Lower lobe of right lung (tissue), 2 donors: Measurements from ENCODE around the gene BMP7. TPM values are rescaled to one million over a fixed set of nuclear protein-coding genes. Genes with fewer than 3 reads are reported as not detected.

ENCODE experiments used
- ATAC-seq, 2 donors: fragments of 200-7000 bp; cut with Tn5 transposase; one replicate each; pipeline ENCODE4 v1.9.1; 2020 to 2022; ENCODE audit warnings: mild to moderate bottlenecking in 2 of 2, moderate library complexity in 2 of 2
- DNase-seq: peaks from one replicate; pipeline ENCODE4 v3.0.0-alpha.2; 2020
- H3K27ac ChIP-seq: fragments of 200-600 bp; one replicate; pipeline ENCODE4 v1.8.0; 2022
- H3K27me3 ChIP-seq: fragments of 200-600 bp; one replicate; pipeline ENCODE4 v1.8.0; 2022; ENCODE audit warnings: low read depth
- H3K36me3 ChIP-seq: fragments of 200-600 bp; one replicate; pipeline ENCODE4 v1.8.0; 2022; ENCODE audit warnings: mild to moderate bottlenecking
- H3K4me1 ChIP-seq: fragments of 200-600 bp; one replicate; pipeline ENCODE4 v1.8.0; 2022
- H3K4me3 ChIP-seq: fragments of 200-600 bp; one replicate; pipeline ENCODE4 v1.8.0; 2022; ENCODE audit warnings: mild to moderate bottlenecking
- H3K9me3 ChIP-seq: fragments of 200-600 bp; one replicate; pipeline ENCODE4 v1.8.0; 2022
- intact Hi-C: fragments of 100-400 bp; cut with DNase I; formaldehyde crosslinking; loops from one replicate; pipeline ENCODE4 v1.11.0; 2022
- total RNA-seq: library from RNA; stranded (reverse); fragmentation: NEBNext Ultra II Directional; extraction: Animal tissue kit (Norgen Biotek cat#: 25700); gene quantifications from one replicate; pipeline ENCODE4 v1.2.1, GENCODE V29; 2021
- TF ChIP-seq, protein P1 (sequence below): fragments of 200-600 bp; IDR thresholded peaks from one replicate; pipeline ENCODE4 v1.8.0; 2022; ENCODE audit warnings: antibody characterized with exemption, mild to moderate bottlenecking
- donor health status: DM: no; HTN: yes; CAD: no; lungs with severe emphysema.

BMP7 gene
- total RNA-seq, 1 donor from 2014 or later = 0.74 TPM

DNA sequence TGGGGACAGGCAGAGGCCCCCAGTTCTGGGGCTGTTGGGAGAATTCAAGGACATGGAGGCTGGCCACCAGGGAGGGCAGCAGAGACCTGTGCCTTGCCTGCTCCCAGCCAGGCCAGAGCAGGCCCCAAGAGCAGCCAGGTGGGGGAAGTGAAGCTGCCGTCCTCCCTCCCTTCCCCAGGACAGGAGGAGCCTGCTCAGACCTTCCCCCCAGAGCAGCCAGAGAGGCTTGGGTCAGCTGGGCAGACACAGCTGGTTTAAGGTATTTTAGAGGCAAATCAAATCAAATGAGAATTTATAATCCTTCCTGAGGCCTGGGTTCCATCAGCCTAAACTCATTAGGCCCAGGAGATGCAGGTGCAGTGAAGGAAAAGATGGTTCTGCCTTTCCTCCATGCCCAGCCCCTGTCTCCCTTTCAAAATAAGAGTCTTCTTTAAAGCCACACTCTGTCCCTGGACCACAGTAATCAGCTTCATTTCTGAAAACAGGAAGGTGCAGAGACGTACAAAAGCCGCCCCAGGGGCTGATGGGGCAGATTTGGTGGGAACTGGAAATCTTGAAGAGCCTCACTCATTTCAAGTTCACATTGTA is 21.7 kb downstream of the BMP7 start:
- Histone ChIP-seq H3K4me1 (no peaks in the 10 kb centered on the region), H3K27ac (no peak overlapping the region)

DNA sequence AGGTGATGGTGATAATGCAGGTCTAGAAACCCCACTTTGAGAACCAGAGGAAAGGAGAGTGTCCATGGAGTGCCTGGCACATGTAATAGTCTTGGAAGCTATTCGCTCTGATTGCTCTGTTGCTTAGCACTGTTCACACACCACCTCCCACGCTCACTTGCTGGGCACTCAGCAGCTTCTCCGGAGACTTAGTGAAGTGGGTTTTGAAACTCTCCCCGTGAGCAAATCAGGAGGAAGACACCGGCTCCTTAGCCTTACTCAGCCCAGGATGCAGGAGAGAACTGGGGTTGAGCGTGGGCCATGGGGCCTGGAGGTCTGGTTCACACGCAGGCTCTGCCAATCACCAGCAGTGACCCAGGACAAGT is 22.2 kb downstream of the BMP7 start:
- intact Hi-C loops = no loop called here
- Histone ChIP-seq H3K36me3 (no peaks in the 10 kb centered on the region), H3K27ac (no peak overlapping the region), H3K9me3 (no peaks in the 10 kb centered on the region), H3K4me3 (no peak overlapping the region), H3K4me1 (no peaks in the 10 kb centered on the region), H3K27me3 (peaks cover 4% of the 10 kb centered on the region)
- TF ChIP-seq, protein P1, sequence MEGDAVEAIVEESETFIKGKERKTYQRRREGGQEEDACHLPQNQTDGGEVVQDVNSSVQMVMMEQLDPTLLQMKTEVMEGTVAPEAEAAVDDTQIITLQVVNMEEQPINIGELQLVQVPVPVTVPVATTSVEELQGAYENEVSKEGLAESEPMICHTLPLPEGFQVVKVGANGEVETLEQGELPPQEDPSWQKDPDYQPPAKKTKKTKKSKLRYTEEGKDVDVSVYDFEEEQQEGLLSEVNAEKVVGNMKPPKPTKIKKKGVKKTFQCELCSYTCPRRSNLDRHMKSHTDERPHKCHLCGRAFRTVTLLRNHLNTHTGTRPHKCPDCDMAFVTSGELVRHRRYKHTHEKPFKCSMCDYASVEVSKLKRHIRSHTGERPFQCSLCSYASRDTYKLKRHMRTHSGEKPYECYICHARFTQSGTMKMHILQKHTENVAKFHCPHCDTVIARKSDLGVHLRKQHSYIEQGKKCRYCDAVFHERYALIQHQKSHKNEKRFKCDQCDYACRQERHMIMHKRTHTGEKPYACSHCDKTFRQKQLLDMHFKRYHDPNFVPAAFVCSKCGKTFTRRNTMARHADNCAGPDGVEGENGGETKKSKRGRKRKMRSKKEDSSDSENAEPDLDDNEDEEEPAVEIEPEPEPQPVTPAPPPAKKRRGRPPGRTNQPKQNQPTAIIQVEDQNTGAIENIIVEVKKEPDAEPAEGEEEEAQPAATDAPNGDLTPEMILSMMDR = no peak
- ATAC-seq = peak in 1 of 2 donors; percentile 60
- DNase-seq = no peak

More for the DNA sequence above, 21.7 kb downstream of the BMP7 start:
- Histone ChIP-seq H3K36me3 (no peaks in the 10 kb centered on the region), H3K4me3 (no peak overlapping the region), H3K9me3 (no peaks in the 10 kb centered on the region), H3K27me3 (peaks cover 9% of the 10 kb centered on the region)
- intact Hi-C loops = no loop called here
- TF ChIP-seq, protein P1 = no peak
- ATAC-seq (peak in 1 of 2 donors; percentile 19), DNase-seq (no peak)

DNA sequence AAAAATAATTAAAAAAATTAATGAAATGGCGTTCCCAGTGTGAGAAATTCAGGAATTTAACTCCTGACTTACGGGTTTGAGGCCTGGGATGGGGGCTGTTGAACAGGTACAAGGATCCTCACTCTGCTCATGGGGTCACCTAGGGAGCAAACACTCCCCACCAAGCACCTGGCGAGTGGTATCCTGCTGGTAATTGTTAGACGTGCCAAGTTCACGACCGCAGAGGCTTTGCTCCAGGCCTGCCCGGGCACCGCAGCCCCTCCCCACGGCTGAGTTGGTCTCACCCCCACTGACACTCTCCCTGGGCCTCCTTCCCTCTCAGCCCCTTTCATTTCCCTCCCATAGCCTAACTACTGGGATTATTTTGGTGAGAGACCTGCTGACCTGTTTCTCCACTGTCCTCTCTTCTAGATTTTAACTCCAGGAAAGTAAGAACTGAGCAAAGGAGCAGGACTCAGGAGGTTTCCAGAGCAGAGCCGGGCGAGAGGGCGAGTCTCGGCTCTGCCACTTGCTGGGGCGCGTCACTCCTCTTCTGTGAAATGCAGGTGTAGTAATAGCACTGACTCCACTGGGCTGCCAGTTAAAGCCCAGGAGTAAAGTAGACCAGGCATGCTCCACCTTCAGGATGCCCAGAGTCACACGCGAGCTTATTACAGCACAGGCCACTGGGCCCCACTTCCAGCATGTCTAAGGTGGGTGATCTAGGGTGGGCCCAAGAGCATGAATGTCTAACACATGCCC is 22.8 kb downstream of the BMP7 start:
- H3K36me3 ChIP-seq = no peaks in the 10 kb centered on the region
- H3K27me3 ChIP-seq = peaks cover 4% of the 10 kb centered on the region
- no peak for DNase-seq
- TF ChIP-seq, protein P1 = no peak
- no peaks in the 10 kb centered on the region for H3K9me3 ChIP-seq
- H3K4me1 ChIP-seq = no peaks in the 10 kb centered on the region
- H3K27ac ChIP-seq = no peak overlapping the region
- H3K4me3 ChIP-seq = no peak overlapping the region
- intact Hi-C loops = no loop called here
- ATAC-seq = peak; percentile 37 to 63

DNA sequence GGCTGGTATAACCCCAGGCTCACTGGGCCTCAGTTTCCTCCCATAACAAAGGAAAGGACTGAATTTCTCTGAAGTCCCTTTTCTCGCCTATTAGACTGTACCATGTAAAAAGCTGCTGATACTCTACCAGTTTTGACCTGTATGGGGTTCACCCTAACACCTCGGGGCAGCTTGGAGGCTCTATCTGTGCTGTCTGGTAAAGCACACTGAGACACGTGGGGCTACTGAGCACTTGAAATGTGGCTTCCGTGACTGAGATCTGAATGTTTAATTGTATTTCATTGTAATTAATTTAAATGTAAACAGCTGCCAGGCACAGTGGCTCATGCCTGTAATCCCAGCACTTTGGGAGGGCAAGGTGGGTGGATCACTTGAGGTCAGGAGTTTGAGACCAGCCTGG is 24.0 kb downstream of the BMP7 start:
- H3K9me3 ChIP-seq = no peaks in the 10 kb centered on the region
- DNase-seq (no peak), ATAC-seq (no peak)
- TF ChIP-seq, protein P1 = no peak
- peaks cover 7% of the 10 kb centered on the region for H3K27me3 ChIP-seq
- intact Hi-C loops = no loop called here
- H3K4me1 ChIP-seq = no peaks in the 10 kb centered on the region
- no peaks in the 10 kb centered on the region for H3K36me3 ChIP-seq
- no peak overlapping the region for H3K27ac ChIP-seq
- H3K4me3 ChIP-seq = no peak overlapping the region

DNA sequence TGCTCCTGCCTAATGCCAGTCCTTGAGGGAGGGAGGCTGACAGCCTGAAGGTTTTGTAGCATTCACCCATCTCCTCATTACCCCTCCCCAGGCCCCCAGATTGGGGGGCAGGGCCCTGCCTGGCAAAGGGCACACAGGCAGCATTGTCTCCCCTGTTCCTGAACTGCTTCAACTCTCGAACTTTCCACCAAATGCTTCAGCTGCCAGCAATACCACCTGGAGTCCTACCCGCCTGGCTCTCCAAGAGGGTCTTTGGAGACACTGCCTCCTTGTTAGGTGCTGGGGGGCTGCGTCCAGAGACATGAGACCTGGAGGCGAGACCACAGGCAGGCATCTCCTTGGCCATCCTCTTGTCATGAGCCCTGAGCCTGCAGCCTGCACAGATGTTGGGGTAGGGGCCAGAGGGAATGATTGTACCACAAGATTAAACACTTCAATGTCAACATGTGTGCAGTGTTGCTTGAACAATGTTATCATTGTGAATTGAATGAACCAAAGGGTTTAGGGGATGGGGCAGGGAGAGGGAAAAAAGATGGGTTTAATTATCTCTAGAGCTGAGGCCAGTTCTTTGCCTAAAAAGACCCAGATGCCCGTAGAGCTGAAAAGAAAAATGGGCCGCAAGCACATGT is 25.0 kb downstream of the BMP7 start:
- ATAC-seq (no peak), DNase-seq (no peak)
- TF ChIP-seq, protein P1 = no peak
- Histone ChIP-seq H3K27me3 (peaks cover 12% of the 10 kb centered on the region), H3K9me3 (no peaks in the 10 kb centered on the region), H3K27ac (no peak overlapping the region), H3K4me1 (no peaks in the 10 kb centered on the region), H3K36me3 (no peaks in the 10 kb centered on the region), H3K4me3 (no peak overlapping the region)
- intact Hi-C loops = no loop called here
